H9 (cell line): ENCODE data around the gene SLC7A11. TPM values are rescaled to one million over a fixed set of nuclear protein-coding genes. Genes with fewer than 3 reads are reported as not detected.
A peak's percentile ranks its signal among the peaks of the same experiment; 100 is the strongest.

ENCODE experiments used
- DNase-seq: peaks from one replicate; pipeline ENCODE4 v3.0.0-alpha.2; 2017
- H2AFZ ChIP-seq: one replicate; pipeline ENCODE4 v1.6.1; 2013; ENCODE audit warnings: mild to moderate bottlenecking, low read length, control low read depth, moderate library complexity
- H2AK5ac ChIP-seq: 2 replicates; pipeline ENCODE4 v1.6.1; 2013; ENCODE audit warnings: low read length, control low read depth, mixed read lengths; ENCODE audit not compliant: insufficient read length
- H2BK120ac ChIP-seq: one replicate; pipeline ENCODE4 v1.6.1; 2013; ENCODE audit warnings: low read depth, mild to moderate bottlenecking, low read length, control low read depth, inconsistent platforms; ENCODE audit not compliant: poor library complexity, severe bottlenecking
- H2BK12ac ChIP-seq: 2 replicates; pipeline ENCODE4 v1.6.1; 2013; ENCODE audit warnings: low read length, control low read depth, mixed read lengths, low read depth; ENCODE audit not compliant: insufficient read length
- H2BK15ac ChIP-seq: 2 replicates; pipeline ENCODE4 v1.6.1; 2013; ENCODE audit warnings: low read depth, low read length, control low read depth
- H2BK20ac ChIP-seq: one replicate; pipeline ENCODE4 v1.6.1; 2013; ENCODE audit warnings: low read depth, mild to moderate bottlenecking, low read length, control low read depth, inconsistent platforms; ENCODE audit not compliant: poor library complexity, severe bottlenecking
- H2BK5ac ChIP-seq: 2 replicates; pipeline ENCODE4 v1.6.1; 2013; ENCODE audit warnings: low read length, control low read depth, mixed read lengths; ENCODE audit not compliant: insufficient read length
- H3K14ac ChIP-seq: 2 replicates; pipeline ENCODE4 v1.6.1; 2013; ENCODE audit warnings: low read length, control low read depth; ENCODE audit not compliant: insufficient read depth
- H3K18ac ChIP-seq: 2 replicates; pipeline ENCODE4 v1.6.1; 2013; ENCODE audit warnings: low read depth, mild to moderate bottlenecking, mixed read lengths, low read length, control low read depth; ENCODE audit not compliant: insufficient read length
- H3K23ac ChIP-seq: 2 replicates; pipeline ENCODE4 v1.6.1; 2013; ENCODE audit warnings: low read length, control low read depth, mixed read lengths, low read depth; ENCODE audit not compliant: insufficient read length
- H3K23me2 ChIP-seq: 2 replicates; pipeline ENCODE4 v1.6.1; 2013; ENCODE audit warnings: low read depth, mild to moderate bottlenecking, mixed read lengths, low read length, control low read depth; ENCODE audit not compliant: insufficient read length, poor library complexity, severe bottlenecking
- H3K27ac ChIP-seq: 2 replicates; pipeline ENCODE4 v1.5.1; 2013; ENCODE audit warnings: low read length, control low read depth, mixed read lengths, low read depth; ENCODE audit not compliant: insufficient read length
- H3K27me3 ChIP-seq: 2 replicates; pipeline ENCODE4 v1.6.1; 2013; ENCODE audit warnings: low read length, control low read depth, inconsistent platforms; ENCODE audit not compliant: insufficient read depth
- H3K4ac ChIP-seq: 2 replicates; pipeline ENCODE4 v1.6.1; 2013; ENCODE audit warnings: low read depth, mild to moderate bottlenecking, control low read depth, inconsistent platforms, low read length, moderate library complexity
- H3K4me1 ChIP-seq: 2 replicates; pipeline ENCODE4 v1.6.1; 2013; ENCODE audit warnings: low read length, control low read depth, inconsistent platforms; ENCODE audit not compliant: insufficient read depth
- H3K4me2 ChIP-seq: 2 replicates; pipeline ENCODE4 v1.6.1; 2013; ENCODE audit warnings: low read length, control low read depth, mixed read lengths; ENCODE audit not compliant: insufficient read length, insufficient read depth
- H3K56ac ChIP-seq: 2 replicates; pipeline ENCODE4 v1.6.1; 2013; ENCODE audit warnings: low read depth, mild to moderate bottlenecking, mixed read lengths, low read length, control low read depth; ENCODE audit not compliant: insufficient read length
- H3K79me1 ChIP-seq: 2 replicates; pipeline ENCODE4 v1.6.1; 2013; ENCODE audit warnings: low read depth, mild to moderate bottlenecking, moderate library complexity, low read length, control low read depth, inconsistent platforms; ENCODE audit not compliant: insufficient read depth, poor library complexity, severe bottlenecking
- H3K79me2 ChIP-seq: 2 replicates; pipeline ENCODE4 v1.6.1; 2013; ENCODE audit warnings: low read length, control low read depth, inconsistent platforms; ENCODE audit not compliant: insufficient read depth
- H3K9ac ChIP-seq: 2 replicates; pipeline ENCODE4 v1.6.1; 2013; ENCODE audit warnings: low read length, control low read depth, mixed read lengths; ENCODE audit not compliant: insufficient read length; ENCODE audit errors: extremely low read depth
- H3K9me3 ChIP-seq: one replicate; pipeline ENCODE4 v1.6.1; 2013; ENCODE audit warnings: low read depth, low read length, inconsistent platforms; ENCODE audit not compliant: control insufficient read depth
- H3T11ph ChIP-seq: one replicate; pipeline ENCODE4 v1.6.1; 2013; ENCODE audit warnings: mild to moderate bottlenecking, low read length, control low read depth, inconsistent platforms
- H4K20me1 ChIP-seq: one replicate; pipeline ENCODE4 v1.6.1; 2013; ENCODE audit not compliant: control insufficient read depth, insufficient read length, insufficient read depth
- H4K5ac ChIP-seq: 2 replicates; pipeline ENCODE4 v1.6.1; 2013; ENCODE audit warnings: low read depth, mild to moderate bottlenecking, mixed read lengths, low read length, control low read depth; ENCODE audit not compliant: insufficient read length
- H4K8ac ChIP-seq: replicated peaks from 2 replicates; pipeline ENCODE4 v1.6.1; 2013; ENCODE audit warnings: low read length, control low read depth, mixed read lengths, low read depth; ENCODE audit not compliant: insufficient read length
- H4K91ac ChIP-seq: 2 replicates; pipeline ENCODE4 v1.6.1; 2013; ENCODE audit warnings: low read depth, mild to moderate bottlenecking, moderate library complexity, mixed read lengths, low read length, control low read depth; ENCODE audit not compliant: insufficient read length
- H3K27ac Mint-ChIP-seq, 3 experiments: 2 replicates in 2 of 3; 3 replicates in 1 of 3; pipeline ENCODE4 v1.8.0; 2020 to 2021; ENCODE audit warnings: mixed read lengths in 3 of 3, mild to moderate bottlenecking in 1 of 3, moderate library complexity in 1 of 3
- H3K27me3 Mint-ChIP-seq: 2 replicates; pipeline ENCODE4 v1.8.0; 2021; ENCODE audit warnings: low read depth, mild to moderate bottlenecking, moderate library complexity, mixed read lengths
- H3K36me3 Mint-ChIP-seq, 3 experiments: 2 replicates in 2 of 3; 3 replicates in 1 of 3; pipeline ENCODE4 v1.8.0; 2020 to 2021; ENCODE audit warnings: low read depth in 3 of 3, mixed read lengths in 3 of 3; ENCODE audit not compliant: insufficient read depth in 1 of 3
- H3K4me1 Mint-ChIP-seq, 2 experiments: 2 replicates each; pipeline ENCODE4 v1.8.0; 2020; ENCODE audit warnings: mixed read lengths in 2 of 2
- H3K4me3 Mint-ChIP-seq, 2 experiments: 2 replicates in 1 of 2; 3 replicates in 1 of 2; pipeline ENCODE4 v1.8.0; 2020 to 2021; ENCODE audit warnings: mild to moderate bottlenecking in 2 of 2, mixed read lengths in 2 of 2, moderate library complexity in 1 of 2
- H3K9me3 Mint-ChIP-seq, 2 experiments: 2 replicates in 1 of 2; 3 replicates in 1 of 2; pipeline ENCODE4 v1.8.0; 2020; ENCODE audit warnings: mild to moderate bottlenecking in 2 of 2, mixed read lengths in 2 of 2, moderate library complexity in 1 of 2
- CTCF ChIP-seq: fragments of 200-600 bp; sonication (generic); conservative IDR thresholded peaks from 3 replicates; pipeline ENCODE4 v1.8.0; 2021; ENCODE audit warnings: antibody characterized with exemption, mild to moderate bottlenecking
- WGBS: extraction: QIAGEN DNeasy Blood & Tissue Kit; methylation state at CpG from one replicate; pipeline ENCODE4 v1.1.7; 2013; ENCODE audit warnings: missing lambda C conversion rate, low lambda C conversion rate, mixed read lengths; ENCODE audit not compliant: insufficient read length; ENCODE audit errors: extremely low coverage; 5-methylcytosine and 5-hydroxymethylcytosine counted together
- total RNA-seq: library from RNA; stranded (reverse); gene quantifications from 2 replicates; pipeline ENCODE4 v1.2.1, GENCODE V29; 2021

Gene SLC7A11
- total RNA-seq, 1 experiment from 2014 or later, result 19.8 TPM

- H3K27ac Mint-ChIP-seq, result peak overlapping the region in 1 of 3 experiments; percentile 28; a peak in 1 of 7 replicates
- no peak for TF ChIP-seq CTCF
- Histone ChIP-seq H2BK12ac (no peak overlapping the region), H3K79me2 (peaks cover 6% of the 10 kb centered on the region; the same call in 1 of the 2 replicates), H2BK15ac (no peak overlapping the region), H2BK20ac (no peak overlapping the region), H2BK5ac (no peak overlapping the region), H4K8ac (no peak overlapping the region), H3K4me2 (no peak overlapping the region), H3K27ac (no peak overlapping the region), H2AK5ac (no peak overlapping the region), H3T11ph (no peak overlapping the region), H4K5ac (no peak overlapping the region), H2BK120ac (no peak overlapping the region), H3K56ac (no peak overlapping the region), H3K27me3 (no peaks in the 10 kb centered on the region), H3K14ac (no peak overlapping the region), H3K79me1 (no peaks in the 10 kb centered on the region), H3K4me1 (no peaks in the 10 kb centered on the region), H2AFZ (no peak overlapping the region), H3K18ac (no peak overlapping the region), H3K23me2 (no peaks in the 10 kb centered on the region), H3K4ac (no peak overlapping the region), H3K9me3 (no peaks in the 10 kb centered on the region), H3K9ac (no peak overlapping the region), H4K20me1 (no peaks in the 10 kb centered on the region), H4K91ac (no peak overlapping the region), H3K23ac (no peak overlapping the region)
- DNase-seq, result no peak
- H3K9me3 Mint-ChIP-seq, result no peaks in the 10 kb centered on the region
- peaks cover 12 to 28% (median 28%) of the 10 kb centered on the region in 3 experiments; a peak in 6 of 7 replicates for H3K36me3 Mint-ChIP-seq
- no CpG with 5 or more reads among the region's 1 CpG for WGBS
- H3K4me3 Mint-ChIP-seq, result no peak overlapping the region
- H3K4me1 Mint-ChIP-seq, result peaks cover 5 to 14% of the 10 kb centered on the region in 2 experiments; a peak in 3 of 4 replicates
- no peaks in the 10 kb centered on the region for H3K27me3 Mint-ChIP-seq
Observed at GRCh38 chr4:138235419-138235952, 6.7 kb downstream of the SLC7A11 start.
